ENCODE data around the gene WDR87.
"Not testable (repeated sequence)": the region's sequence is repeated elsewhere in the genome, so short reads cannot be mapped to it uniquely, and the experiment has no call there.

WDR87 gene

GRCh38 chr19:37930416-37930815, 24.0 kb upstream of the WDR87 start:
- no peak for DNase-seq (ENCODE audit: low spot score)

DNA sequence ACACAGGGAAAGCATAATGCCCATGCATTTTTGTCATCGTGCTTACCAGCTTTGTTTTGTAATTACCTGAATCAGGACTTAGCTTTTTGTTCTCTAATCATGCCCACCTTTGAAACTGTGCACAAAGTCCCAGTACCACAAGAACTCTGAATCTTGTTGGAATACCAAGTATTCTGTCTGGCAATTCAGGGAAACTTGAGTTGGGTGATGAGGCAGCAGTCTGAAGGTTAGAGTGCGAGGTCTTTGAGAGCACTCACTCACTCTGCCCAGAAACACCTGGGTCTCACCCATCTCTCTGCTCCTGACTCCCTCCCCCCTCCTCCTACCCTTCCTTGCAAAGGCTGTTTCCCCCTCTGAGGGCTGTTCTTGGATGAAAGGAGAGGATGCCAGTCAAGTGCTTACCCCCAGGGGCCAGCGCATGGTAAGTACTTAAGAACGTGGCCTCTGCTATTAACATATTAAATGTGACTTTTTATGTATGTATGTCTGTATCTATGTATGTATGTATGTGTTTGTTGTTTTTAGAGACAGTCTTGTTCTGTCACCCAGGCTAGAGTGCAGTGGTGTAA, 23.0 kb upstream of the WDR87 start:
- DNase-seq (ENCODE audit: low spot score), result no peak

DNA sequence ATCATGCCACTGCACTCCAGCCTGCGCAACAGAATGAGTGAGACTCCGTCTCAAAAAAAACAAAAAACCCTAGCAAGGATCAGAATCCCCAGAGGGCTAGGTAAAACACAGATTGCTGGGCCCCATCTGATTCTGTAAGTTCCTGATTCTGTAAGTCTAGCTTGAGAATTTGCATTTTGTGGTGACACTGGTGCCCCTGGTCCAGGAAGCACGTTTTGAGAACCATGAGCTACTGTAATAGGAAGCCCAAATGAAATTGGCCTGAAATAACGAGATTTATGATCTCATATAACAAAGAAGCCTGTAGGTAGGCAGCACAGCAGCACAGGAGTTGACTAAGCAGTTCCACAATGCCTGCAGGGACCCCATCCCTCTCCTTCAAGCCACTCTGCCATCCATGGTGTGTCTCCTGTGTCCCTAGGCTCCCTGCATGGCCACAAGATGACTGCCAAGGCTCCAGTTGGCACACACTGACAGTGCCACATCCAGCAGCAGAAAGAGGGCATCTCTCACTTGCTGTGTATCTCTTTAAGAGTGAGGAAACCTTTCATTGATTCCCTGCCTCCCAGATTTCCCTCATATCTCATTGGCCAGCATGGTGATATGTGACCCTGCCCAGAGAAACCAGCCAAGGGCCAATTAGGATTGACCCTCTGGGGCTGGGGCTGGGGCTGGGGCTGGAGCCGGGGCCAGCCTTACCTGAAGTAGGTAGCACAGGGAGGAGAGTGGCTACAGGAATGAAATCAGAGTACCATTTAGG, 22.3 kb upstream of the WDR87 start:
- no peak for DNase-seq (ENCODE audit: low spot score)

GRCh38 chr19:37926711-37927110, 20.3 kb upstream of the WDR87 start:
- DNase-seq (ENCODE audit: low spot score), result no peak

DNA sequence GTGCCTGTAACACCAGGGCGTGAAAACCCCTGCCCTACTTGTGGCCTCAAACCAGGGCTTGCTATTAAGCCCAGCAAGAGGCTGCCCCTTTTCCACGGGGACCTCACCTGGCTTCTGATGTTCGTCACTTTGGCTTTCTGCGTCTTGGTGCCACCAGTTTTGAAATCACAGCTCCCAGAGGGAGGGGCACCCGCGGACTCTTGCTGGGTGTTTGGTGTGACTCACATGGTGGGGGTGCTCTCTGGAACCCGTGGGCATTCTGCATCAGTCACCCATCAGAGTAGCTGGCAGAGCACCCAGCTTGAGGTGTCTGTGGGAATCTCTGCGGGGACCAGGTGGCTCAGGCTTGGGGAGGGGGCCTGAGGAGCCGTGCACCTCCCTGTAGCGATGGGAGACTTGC, 19.9 kb upstream of the WDR87 start:
- DNase-seq (ENCODE audit: low spot score), result no peak

DNA sequence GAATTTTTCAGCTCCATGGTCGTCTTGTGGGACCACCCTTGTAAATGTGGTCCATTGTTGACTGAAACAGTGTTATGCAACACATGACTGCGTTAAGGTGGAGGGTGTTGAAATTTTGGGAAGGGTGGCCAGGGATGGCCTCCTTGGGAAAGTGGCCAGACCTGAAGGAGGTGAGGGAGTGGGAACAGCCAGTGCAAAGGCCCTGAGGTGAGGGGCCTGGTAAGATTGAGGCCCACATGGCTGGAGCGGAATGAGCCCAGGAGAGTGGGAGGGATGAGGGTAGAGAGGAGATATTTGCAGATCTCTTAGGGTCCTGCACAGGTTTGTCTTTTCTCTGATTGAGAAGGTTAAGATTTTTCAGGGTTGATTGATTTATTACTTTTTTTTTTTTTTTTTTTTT, 18.8 kb upstream of the WDR87 start:
- DNase-seq (ENCODE audit: low spot score), result no peak

GRCh38 chr19:37924573-37924972, 18.2 kb upstream of the WDR87 start:
- not testable (repeated sequence) for DNase-seq (ENCODE audit: low spot score)

DNA sequence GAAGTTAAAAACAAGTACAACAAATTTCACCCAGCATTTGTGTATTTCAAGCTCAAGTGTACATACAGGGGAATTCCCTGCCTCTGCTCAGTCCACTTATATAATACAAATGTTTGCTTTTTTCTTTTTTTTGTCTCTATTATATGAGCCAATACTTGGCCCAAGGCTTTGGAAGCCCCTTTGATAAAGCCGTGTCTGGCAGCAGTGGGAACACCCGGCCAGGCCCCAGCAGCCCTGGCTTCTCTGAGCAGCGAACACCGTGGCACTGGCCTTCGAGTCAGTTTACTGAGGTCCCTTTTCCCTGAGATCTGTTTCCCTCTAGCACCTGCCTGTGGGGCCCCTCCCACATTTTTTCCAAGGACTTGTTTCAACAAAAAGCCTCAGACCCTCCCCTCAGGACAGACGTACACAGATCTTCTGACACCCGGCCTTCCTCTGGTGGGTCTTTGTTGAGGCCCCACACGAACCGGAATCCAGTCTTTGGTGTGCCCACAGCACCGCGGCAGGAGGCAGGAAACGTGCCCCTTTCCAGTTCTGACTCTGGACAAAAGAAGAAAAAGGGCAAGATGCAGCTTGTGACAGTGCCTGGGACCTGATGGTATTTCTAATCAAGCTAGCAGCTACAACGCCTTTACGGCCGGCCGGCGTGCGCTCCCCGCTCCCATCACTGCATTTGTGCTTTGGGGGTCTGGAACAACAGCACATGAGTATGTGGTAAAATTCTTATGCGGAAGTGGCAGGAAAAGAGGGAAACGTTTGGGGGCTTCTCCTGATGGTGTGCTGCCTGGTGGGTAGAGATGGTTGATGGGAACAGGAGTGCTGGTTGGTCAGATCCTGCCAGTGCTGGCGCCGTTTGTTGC, 14.4 kb upstream of the WDR87 start:
- DNase-seq (ENCODE audit: low spot score), result no peak

DNA sequence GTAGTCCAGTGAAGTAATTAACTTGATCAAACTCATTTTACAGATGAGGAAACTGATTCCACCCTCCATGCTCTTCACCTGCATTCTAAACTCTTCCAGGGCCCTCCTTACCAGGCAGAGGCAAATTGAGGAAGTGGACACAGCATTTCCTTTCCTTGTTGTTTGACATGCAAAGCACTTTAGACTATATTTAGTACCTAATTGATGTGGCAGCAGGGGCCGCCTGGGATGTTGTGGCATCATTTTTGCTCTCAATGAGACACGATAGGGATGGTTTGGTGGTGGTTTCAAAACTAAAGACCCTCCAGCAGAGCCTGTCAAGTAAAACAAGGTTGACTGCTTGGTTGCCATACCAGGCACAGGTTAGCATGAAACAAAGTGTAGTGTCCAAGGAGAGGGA, 8.5 kb upstream of the WDR87 start:
- DNase-seq (ENCODE audit: low spot score), result no peak

- DNase-seq (ENCODE audit: low spot score), result no peak
Observed at GRCh38 chr19:37909661-37910199, 3.3 kb upstream of the WDR87 start.

DNA sequence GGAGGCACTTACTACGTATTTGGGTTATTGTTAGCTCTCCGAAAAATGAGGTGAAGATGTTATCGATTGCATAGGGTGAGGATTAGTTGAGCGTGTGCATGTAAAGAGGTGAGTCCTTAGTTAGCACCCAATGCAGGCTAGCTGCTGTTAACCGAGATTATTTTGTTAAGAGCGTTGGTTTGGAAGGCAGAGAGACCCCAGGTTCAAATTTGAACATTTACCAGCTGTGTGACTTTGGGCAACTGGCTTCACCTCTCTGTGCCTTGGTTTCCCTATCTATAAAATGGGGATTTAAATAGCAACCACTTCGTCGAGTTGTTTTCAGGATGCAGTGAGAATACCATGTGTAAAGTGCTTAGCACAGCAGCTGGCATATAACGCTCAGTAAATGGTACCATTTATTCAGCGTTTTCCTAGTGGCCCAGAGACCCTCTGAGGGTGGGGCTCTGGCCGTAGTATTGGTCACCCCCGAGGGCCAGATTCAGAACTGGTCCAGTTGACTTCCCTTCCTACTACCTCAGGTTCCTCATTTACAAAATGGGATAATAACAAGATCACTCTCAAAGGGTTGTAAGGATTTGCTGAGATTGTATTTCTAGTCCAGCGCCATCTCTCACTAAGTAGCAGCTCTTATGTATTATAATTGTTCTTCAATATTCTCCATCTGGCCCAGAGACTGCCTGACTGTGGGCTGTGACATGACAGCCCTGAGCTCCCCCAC, 1.5 kb upstream of the WDR87 start:
- no peak for DNase-seq (ENCODE audit: low spot score)

DNA sequence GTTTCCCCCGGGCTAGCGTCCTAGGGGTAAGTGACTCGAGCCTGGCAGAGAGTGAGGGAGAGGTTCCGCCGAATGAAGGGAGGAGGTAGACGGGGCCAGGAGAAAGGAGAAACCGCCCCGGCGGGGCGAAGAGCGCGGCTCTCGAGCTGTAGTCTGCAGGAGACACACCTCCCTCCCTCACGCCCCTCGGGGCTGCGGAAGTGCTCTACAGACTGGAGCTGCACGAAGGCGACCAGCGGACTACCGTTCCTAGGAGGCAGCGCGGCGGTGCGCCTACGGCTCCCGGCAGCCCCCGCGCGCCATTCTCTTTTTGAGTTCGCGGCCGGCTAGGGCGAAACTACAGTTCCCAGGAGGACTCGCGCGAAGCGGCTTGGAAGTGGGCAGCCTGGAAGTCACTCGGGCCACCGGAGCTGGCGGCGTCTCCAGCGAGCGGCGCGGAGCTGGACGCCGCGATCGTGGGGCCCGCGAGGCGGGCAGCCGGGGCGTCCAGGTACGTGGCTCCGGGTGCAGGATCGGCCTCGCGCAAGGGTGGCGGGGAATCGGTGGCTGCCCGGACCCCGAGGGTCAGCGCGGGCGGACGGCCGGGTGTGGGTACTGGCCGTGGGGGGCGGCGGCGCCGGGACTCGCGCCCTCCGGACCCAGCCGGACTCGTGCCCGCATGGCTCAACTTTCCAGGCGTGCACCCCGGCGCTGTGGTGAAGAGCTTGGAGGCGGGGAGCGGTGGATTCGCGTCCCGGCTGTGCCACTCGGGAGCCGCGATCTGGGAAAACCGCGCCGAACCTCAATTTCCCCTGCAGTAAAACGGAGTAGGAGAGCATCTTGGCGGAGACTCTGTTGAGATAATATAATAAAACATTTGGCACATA, 708 bp upstream of the WDR87 start, which contains the start of gene SIPA1L3:
SIPA1L3 (plus strand) TSS at position 340 of the 866 bp plus-strand sequence. CDS start 174,358 bp downstream, outside the sequence.
- DNase-seq (ENCODE audit: low spot score), result peak; percentile 95

DNA sequence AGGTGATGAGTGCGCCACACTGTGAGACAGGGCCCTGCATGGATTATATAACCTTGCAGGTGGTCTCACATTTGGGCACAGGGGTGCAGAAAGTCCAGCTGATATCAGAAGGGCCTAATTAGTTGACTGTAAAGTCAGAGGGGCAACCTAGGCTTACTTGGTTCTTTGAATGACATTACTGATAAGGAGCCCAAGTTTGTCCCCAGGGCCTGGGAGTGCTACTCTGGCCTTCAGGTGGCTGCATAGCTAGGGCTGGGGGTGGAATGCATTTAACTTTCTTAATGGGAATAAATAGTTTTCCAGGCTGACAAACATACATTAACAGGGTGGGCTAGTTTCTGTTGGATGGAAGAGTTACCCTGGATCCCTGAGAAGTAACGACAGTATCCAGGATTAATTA, 3.3 kb downstream of the WDR87 start:
- no peak for DNase-seq (ENCODE audit: low spot score)

DNA sequence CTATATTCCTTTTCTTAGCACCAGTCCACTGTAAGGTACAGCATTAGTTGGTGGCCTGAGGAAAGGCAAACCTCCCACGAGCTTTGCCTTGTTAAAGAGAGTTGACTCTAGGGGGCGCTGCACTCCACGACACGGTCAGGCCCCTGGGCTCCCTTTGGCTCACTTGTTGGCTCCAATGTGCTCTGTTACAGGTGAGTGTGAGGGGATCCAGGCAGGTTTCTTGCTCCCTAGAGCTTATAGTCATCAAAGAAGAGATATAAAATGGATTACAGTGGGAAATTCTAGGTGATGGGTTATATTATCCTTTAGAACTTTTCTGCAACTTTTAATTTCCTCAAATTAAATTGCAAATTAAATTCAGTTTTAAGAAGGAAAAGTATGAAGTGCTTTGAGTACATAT, 3.7 kb downstream of the WDR87 start:
- peak; percentile 83 for DNase-seq (ENCODE audit: low spot score)

DNA sequence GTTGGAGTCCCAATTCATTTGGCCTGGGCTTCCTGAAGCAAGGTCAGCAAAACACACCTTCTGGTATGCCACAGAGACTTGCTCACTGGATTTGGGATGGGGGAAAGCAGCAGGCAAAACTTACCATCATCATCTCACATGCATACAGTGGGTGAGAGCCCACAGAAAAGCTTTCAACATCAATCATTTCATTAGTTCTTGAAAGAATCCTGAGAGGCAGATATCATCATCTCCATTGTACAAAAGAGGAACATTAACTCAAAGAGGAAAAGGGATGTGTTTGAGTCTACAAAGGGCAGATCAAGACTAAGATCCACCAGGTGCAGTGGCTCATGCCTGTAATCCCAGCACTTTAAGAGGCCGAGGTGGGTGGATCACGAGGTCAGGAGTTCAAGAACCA, 6.4 kb downstream of the WDR87 start:
- DNase-seq (ENCODE audit: low spot score), result no peak

- DNase-seq (ENCODE audit: low spot score), result no peak
Observed at GRCh38 chr19:37899453-37899852, 6.9 kb downstream of the WDR87 start.

DNA sequence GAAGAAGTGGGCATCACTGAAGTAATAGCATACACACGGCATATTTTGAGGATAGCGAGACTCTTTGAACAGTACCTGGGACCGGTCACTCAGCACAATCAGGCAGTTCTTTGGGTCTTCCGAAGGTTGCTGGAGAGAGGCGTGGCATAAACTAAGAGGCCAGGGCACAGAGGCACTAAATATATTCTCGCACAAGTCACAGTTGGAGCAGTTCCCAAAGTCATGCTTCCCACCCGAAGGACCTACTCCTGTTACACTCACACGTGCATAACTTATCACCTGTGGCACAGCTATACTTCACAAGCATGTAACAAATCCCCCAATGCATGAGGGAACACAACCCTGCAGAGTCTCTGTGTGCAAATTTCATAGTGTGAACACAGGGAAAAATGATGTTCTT, 10.2 kb downstream of the WDR87 start:
- no peak for DNase-seq (ENCODE audit: low spot score)

GRCh38 chr19:37893845-37894575, 12.4 kb downstream of the WDR87 start:
- DNase-seq (ENCODE audit: low spot score), result no peak

DNA sequence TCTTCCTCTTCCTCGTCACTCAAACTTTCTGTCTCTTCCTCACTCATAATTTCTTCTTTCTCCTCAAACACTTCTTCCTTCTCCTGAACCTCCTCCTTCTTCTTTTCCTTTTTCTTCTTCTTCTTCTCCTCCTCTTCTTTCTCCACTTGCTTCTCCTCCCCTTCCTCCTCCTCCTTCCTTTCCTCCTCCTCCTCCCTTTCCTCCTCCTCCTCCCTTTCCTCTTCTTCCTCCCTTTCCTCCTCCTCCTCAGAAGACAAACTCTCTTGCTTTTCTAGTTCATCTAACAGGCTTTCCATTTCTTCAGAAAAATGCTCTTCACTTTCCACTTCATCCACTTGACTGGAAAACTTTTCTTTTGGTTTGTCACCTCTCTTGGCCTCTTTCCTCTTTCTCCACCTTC, 19.8 kb downstream of the WDR87 start:
- no peak for DNase-seq (ENCODE audit: low spot score)

- no peak for DNase-seq (ENCODE audit: low spot score)
Observed at GRCh38 chr19:37885392-37885791, 21.0 kb downstream of the WDR87 start.

Measured in activated CD4-positive, alpha-beta T cell treated with anti-CD3 and anti-CD28 coated beads, Interleukin-2, Interleukin-4, amounts not matched to agents 100 ng/mL and 50 ng/mL, durations not matched to agents 16 hours and 8 hours (primary cell).